ENCODE measurements around the gene TBX22.
"Not testable (repeated sequence)": the region's sequence is repeated elsewhere in the genome, so short reads cannot be mapped to it uniquely, and the experiment has no call there.

The TBX22 gene, protein sequence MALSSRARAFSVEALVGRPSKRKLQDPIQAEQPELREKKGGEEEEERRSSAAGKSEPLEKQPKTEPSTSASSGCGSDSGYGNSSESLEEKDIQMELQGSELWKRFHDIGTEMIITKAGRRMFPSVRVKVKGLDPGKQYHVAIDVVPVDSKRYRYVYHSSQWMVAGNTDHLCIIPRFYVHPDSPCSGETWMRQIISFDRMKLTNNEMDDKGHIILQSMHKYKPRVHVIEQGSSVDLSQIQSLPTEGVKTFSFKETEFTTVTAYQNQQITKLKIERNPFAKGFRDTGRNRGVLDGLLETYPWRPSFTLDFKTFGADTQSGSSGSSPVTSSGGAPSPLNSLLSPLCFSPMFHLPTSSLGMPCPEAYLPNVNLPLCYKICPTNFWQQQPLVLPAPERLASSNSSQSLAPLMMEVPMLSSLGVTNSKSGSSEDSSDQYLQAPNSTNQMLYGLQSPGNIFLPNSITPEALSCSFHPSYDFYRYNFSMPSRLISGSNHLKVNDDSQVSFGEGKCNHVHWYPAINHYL

DNA sequence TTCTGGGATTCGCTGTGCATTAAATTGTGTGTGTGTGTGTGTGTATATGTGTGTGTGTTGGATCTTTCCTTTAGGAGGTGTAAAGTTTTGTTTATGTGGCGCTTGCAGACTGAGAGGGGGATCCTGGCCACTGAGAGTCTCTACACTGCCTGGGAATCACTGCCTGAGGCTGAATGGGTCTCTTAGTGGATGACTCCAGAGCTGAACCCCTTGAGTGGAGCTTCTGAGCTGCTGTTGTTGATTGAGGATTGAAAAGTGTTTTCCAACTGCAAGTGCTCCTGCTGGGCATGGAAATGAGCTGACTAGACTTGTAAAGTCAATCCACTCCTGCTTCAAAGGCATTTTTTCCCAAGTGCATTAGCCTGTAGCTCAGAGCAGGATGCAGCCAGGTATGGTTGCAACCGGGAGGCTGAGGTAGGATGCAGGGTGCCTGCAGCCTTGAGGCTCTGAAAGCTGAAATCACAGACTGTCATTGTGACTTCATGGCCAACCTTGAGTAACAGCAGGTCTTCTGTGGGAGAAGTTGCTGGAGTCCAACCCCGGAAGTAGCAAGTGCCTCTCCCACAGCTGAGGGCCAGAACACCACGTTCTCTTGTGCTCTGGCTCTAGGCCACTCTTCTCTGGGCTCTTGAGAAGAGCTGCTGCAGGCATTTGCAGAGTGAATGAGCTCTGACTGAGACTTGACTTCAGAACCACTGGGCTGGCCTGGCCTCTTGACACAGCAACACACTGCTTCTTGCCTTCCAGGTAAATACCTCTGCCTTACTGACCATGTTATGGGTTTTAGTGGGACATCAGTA lies at the start of gene TBX22:
Gene TBX22 (plus strand): TSS at position 613 of the 800 bp plus-strand sequence. CDS start 7,517 bp downstream, outside the sequence.
- FAIRE-seq, result no peak

- no peak for FAIRE-seq
These were observed 38.9 kb upstream of the TBX22 start for GRCh38 chrX:79975605-79976004.

DNA sequence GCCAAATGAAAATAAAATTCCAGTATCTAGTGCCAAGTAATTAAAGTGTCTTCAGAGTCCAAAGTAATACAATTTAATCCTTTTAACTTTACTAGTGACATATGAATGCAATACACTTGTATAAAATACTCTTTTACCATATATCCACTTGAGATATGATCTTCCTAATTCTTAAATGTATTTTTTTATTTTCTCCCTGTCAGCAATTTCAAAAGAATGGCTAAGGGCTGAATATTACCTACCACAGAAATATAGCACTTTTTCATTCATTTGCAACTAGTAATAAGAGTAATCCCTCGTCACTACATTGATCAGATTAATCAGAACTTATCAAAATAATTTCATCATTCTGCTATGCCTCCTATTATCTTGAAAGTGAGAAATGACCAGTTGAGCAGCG lies 10.1 kb upstream of the TBX22 start:
- FAIRE-seq, result no peak

GRCh38 chrX:80011522-80011921 lies 3.0 kb upstream of the TBX22 start:
- FAIRE-seq, result no peak

DNA sequence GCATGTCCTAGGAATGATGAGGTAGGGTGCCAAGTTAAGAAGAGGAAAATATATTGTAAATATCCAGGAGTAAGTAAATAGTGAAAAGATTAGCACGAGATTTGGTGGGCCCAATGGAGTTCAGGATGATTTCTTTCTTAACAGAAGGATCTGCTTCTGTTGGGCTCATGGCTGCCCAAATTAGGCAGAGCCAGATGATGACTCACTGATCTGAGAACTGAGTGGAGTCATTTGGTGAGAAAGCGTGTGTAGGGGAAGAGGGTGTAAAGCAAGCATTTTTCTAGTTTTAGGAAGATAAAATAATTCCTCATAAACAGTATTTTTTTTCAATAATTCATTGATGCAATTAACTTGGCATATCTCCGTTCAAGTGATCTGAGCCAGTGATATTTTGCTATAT lies 1.6 kb downstream of the TBX22 start:
- FAIRE-seq, result no peak

- FAIRE-seq, result no peak
These were observed 7.1 kb downstream of the TBX22 start for GRCh38 chrX:80021621-80022020.

DNA sequence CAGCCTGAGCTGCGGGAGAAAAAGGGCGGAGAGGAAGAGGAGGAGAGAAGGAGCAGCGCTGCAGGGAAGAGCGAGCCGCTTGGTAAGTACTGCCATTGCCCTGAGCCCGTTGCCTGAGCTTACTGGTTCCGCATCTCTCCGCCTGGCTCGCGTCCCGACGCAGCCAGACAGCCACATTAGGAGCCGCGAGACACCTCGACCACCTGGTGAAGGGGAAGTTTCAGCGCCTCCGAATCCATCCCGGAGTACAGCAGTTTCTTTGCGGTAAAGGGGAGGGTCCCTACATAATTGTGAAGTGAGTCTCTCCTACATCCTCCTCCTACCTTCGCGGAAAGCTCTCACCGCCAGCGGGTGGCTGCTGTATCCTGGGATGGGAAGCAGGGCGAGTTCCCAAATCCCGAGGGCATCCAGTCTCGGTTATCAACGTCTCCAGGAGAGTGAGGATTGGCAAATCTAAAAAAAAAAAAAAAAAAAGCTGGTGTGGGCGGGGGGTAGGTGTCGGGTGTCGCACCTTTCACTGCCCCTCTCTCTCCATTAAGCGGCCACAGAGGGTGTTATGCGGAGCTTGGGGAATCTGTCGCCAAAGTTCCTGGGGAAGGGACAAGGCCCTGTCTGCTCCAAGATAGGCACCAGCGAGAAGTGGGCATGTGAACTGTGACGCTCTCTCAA lies 7.9 kb downstream of the TBX22 start:
- no peak for FAIRE-seq

GRCh38 chrX:80026116-80026515 lies 11.6 kb downstream of the TBX22 start:
- no peak for FAIRE-seq

- not testable (repeated sequence) for FAIRE-seq
These were observed 51.6 kb downstream of the TBX22 start for GRCh38 chrX:80066156-80066555.

- FAIRE-seq, result not testable (repeated sequence)
These were observed 61.1 kb downstream of the TBX22 start for GRCh38 chrX:80075625-80076024.

Data from TTC549 (cell line).